BLaER1 treated with 17β-estradiol and CSF1 and Interleukin-3, amounts not matched to agents 10 nM and 100 nM (cell line): Measurements from ENCODE around the gene ARHGEF28.

Experiments
- H3K27ac ChIP-seq, 11 experiments: shearing (Covaris generic); formaldehyde crosslinking; 2 replicates each; pipeline ENCODE4 v1.8.1; 2022
- H3K27me3 ChIP-seq, 11 experiments: shearing (Covaris generic); formaldehyde crosslinking; 2 replicates each; pipeline ENCODE4 v1.8.1; 2022
- H3K36me3 ChIP-seq, 11 experiments: shearing (Covaris generic); formaldehyde crosslinking; 2 replicates each; pipeline ENCODE4 v1.8.1; 2022
- H3K4me1 ChIP-seq, 10 experiments: shearing (Covaris generic); formaldehyde crosslinking; 2 replicates each; pipeline ENCODE4 v1.8.1; 2022
- H3K4me2 ChIP-seq, 11 experiments: shearing (Covaris generic); formaldehyde crosslinking; 2 replicates each; pipeline ENCODE4 v1.8.1; 2022
- H3K4me3 ChIP-seq, 10 experiments: shearing (Covaris generic); formaldehyde crosslinking; 2 replicates each; pipeline ENCODE4 v1.8.1; 2022
- H3K9ac ChIP-seq, 11 experiments: shearing (Covaris generic); formaldehyde crosslinking; 2 replicates each; pipeline ENCODE4 v1.8.1; 2022
- H3K9me3 ChIP-seq, 11 experiments: shearing (Covaris generic); formaldehyde crosslinking; replicated peaks in 1 of 11; 2 replicates each; pipeline ENCODE4 v1.8.1; 2022
- H4K20me1 ChIP-seq, 11 experiments: shearing (Covaris generic); formaldehyde crosslinking; 2 replicates each; pipeline ENCODE4 v1.8.1; 2022
- Cebpa-rat ChIP-seq, 11 experiments: shearing (Covaris generic); IDR thresholded peaks; 2 replicates each; pipeline ENCODE4 v1.8.1; 2022

ARHGEF28 gene

GRCh38 chr5:73968246-73968645 lies 342.2 kb downstream of the ARHGEF28 start:
- H3K4me1 ChIP-seq: no peaks in the 10 kb centered on the region
- H3K9ac ChIP-seq: no peak overlapping the region
- H3K4me2 ChIP-seq: no peak overlapping the region
- no peak overlapping the region for H3K4me3 ChIP-seq
- TF ChIP-seq Cebpa-rat (IDR thresholded peaks at IDR 0.05): no peak
- H3K9me3 ChIP-seq: peaks cover 10 to 19% (median 15%) of the 10 kb centered on the region in 11 experiments; a peak in 21 of 22 replicates
- no peak overlapping the region for H3K27ac ChIP-seq
- no peaks in the 10 kb centered on the region for H3K27me3 ChIP-seq
- no peaks in the 10 kb centered on the region for H4K20me1 ChIP-seq
- no peaks in the 10 kb centered on the region for H3K36me3 ChIP-seq

- no peaks in the 10 kb centered on the region for H3K4me1 ChIP-seq
- TF ChIP-seq Cebpa-rat (IDR thresholded peaks at IDR 0.05): no peak
Observed at GRCh38 chr5:73968729-73969128, 342.7 kb downstream of the ARHGEF28 start.

GRCh38 chr5:73969195-73970036 lies 343.4 kb downstream of the ARHGEF28 start:
- no peaks in the 10 kb centered on the region for H3K27me3 ChIP-seq
- TF ChIP-seq Cebpa-rat (IDR thresholded peaks at IDR 0.05): no peak
- no peak overlapping the region for H3K27ac ChIP-seq
- H3K9ac ChIP-seq: no peak overlapping the region
- H3K9me3 ChIP-seq: peaks cover 10 to 19% (median 15%) of the 10 kb centered on the region in 11 experiments; a peak in 21 of 22 replicates
- H3K4me3 ChIP-seq: no peak overlapping the region
- no peak overlapping the region for H3K4me2 ChIP-seq
- H3K36me3 ChIP-seq: no peaks in the 10 kb centered on the region
- no peaks in the 10 kb centered on the region for H4K20me1 ChIP-seq
- H3K4me1 ChIP-seq: no peaks in the 10 kb centered on the region

More at GRCh38 chr5:73968729-73969128, 342.7 kb downstream of the ARHGEF28 start:
- H3K4me3 ChIP-seq: no peak overlapping the region
- no peaks in the 10 kb centered on the region for H3K27me3 ChIP-seq
- H4K20me1 ChIP-seq: no peaks in the 10 kb centered on the region
- peaks cover 10 to 19% (median 15%) of the 10 kb centered on the region in 11 experiments; a peak in 21 of 22 replicates for H3K9me3 ChIP-seq
- no peaks in the 10 kb centered on the region for H3K36me3 ChIP-seq
- H3K4me2 ChIP-seq: no peak overlapping the region
- H3K9ac ChIP-seq: no peak overlapping the region
- H3K27ac ChIP-seq: no peak overlapping the region

- Histone ChIP-seq H3K9ac (no peak overlapping the region), H3K27ac (no peak overlapping the region), H3K9me3 (peaks cover 10 to 19% (median 15%) of the 10 kb centered on the region in 11 experiments; a peak in 21 of 22 replicates), H4K20me1 (no peaks in the 10 kb centered on the region), H3K36me3 (no peaks in the 10 kb centered on the region), H3K4me3 (no peak overlapping the region), H3K4me2 (no peak overlapping the region), H3K27me3 (no peaks in the 10 kb centered on the region), H3K4me1 (no peaks in the 10 kb centered on the region)
- no peak for TF ChIP-seq Cebpa-rat (IDR thresholded peaks at IDR 0.05)
Observed at GRCh38 chr5:73971326-73971725, 345.3 kb downstream of the ARHGEF28 start.

DNA sequence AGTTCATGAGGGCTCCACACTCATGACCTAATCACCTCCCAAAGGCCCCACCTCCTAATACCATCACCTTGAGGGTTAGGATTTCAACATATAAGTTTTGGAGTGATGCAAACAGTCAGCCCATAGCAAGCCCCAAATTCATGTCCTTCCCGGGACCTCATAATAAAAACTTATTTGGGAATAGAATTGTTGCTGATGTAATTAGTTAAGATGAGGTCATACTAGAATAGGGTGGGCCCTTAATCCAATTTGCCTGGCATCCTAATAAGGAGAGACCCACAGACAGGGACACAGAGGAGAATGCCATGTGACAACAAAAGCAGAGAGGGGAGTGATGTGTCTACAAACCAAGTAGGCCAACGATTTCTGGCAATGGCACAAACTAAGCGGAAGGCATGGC lies 347.1 kb downstream of the ARHGEF28 start:
- Histone ChIP-seq H3K9me3 (peaks cover 0 to 2% (median 0%) of the 10 kb centered on the region in 11 experiments; a peak in 1 of 22 replicates), H3K27me3 (no peaks in the 10 kb centered on the region), H3K27ac (no peak overlapping the region), H3K36me3 (no peaks in the 10 kb centered on the region), H4K20me1 (no peaks in the 10 kb centered on the region), H3K4me1 (no peaks in the 10 kb centered on the region), H3K4me2 (no peak overlapping the region), H3K4me3 (no peak overlapping the region), H3K9ac (no peak overlapping the region)
- no peak for TF ChIP-seq Cebpa-rat (IDR thresholded peaks at IDR 0.05)

DNA sequence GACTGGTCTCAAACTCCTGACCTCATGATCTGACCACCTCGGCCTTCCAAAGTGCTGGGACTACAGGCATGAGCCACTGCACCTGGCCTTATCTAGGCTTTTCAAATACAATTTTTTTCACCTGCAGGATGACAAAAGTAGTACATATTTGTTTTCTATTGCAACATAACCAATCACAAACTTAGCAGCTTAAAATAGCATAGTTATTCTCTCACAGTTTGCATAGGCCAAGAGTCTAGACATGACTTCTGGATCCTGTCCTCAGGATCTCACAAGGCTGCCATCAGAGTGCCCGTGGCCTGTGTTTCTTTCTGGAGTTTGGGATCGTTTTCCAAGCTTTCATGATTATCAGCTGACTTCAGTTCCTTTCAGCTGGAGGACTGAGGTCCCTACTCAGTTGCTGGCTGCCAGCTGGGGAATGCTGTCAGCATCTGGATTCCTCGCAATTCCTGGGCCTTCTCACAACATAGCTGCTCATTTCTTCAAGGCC lies 348.9 kb downstream of the ARHGEF28 start:
- Histone ChIP-seq H3K27me3 (no peaks in the 10 kb centered on the region), H3K9me3 (no peaks in the 10 kb centered on the region), H3K4me2 (no peak overlapping the region), H3K27ac (no peak overlapping the region), H4K20me1 (no peaks in the 10 kb centered on the region), H3K4me3 (no peak overlapping the region), H3K9ac (no peak overlapping the region), H3K36me3 (no peaks in the 10 kb centered on the region), H3K4me1 (no peaks in the 10 kb centered on the region)
- TF ChIP-seq Cebpa-rat (IDR thresholded peaks at IDR 0.05): 0 out of 22 replicates have a peak, but pooled peaks of 1 of the 11 experiments have one; percentile 15

- Histone ChIP-seq H3K27me3 (no peaks in the 10 kb centered on the region), H3K4me3 (no peak overlapping the region), H4K20me1 (no peaks in the 10 kb centered on the region), H3K9me3 (no peaks in the 10 kb centered on the region), H3K4me1 (no peaks in the 10 kb centered on the region), H3K36me3 (no peaks in the 10 kb centered on the region), H3K4me2 (no peak overlapping the region), H3K9ac (no peak overlapping the region), H3K27ac (no peak overlapping the region)
- no peak for TF ChIP-seq Cebpa-rat (IDR thresholded peaks at IDR 0.05)
Observed at GRCh38 chr5:73975845-73976244, 349.8 kb downstream of the ARHGEF28 start.

- Histone ChIP-seq H3K4me1 (no peaks in the 10 kb centered on the region), H3K4me3 (no peak overlapping the region), H4K20me1 (no peaks in the 10 kb centered on the region), H3K9me3 (no peaks in the 10 kb centered on the region), H3K36me3 (no peaks in the 10 kb centered on the region), H3K4me2 (no peak overlapping the region), H3K9ac (no peak overlapping the region), H3K27me3 (no peaks in the 10 kb centered on the region), H3K27ac (no peak overlapping the region)
- TF ChIP-seq Cebpa-rat (IDR thresholded peaks at IDR 0.05): no peak
Observed at GRCh38 chr5:73977146-73977545, 351.1 kb downstream of the ARHGEF28 start.

- Histone ChIP-seq H3K36me3 (no peaks in the 10 kb centered on the region), H3K4me2 (no peak overlapping the region), H3K27ac (no peak overlapping the region), H3K4me1 (no peaks in the 10 kb centered on the region), H3K4me3 (no peak overlapping the region), H3K9me3 (no peaks in the 10 kb centered on the region), H4K20me1 (no peaks in the 10 kb centered on the region), H3K27me3 (no peaks in the 10 kb centered on the region), H3K9ac (no peak overlapping the region)
- no peak for TF ChIP-seq Cebpa-rat (IDR thresholded peaks at IDR 0.05)
Observed at GRCh38 chr5:73979321-73979720, 353.3 kb downstream of the ARHGEF28 start.

DNA sequence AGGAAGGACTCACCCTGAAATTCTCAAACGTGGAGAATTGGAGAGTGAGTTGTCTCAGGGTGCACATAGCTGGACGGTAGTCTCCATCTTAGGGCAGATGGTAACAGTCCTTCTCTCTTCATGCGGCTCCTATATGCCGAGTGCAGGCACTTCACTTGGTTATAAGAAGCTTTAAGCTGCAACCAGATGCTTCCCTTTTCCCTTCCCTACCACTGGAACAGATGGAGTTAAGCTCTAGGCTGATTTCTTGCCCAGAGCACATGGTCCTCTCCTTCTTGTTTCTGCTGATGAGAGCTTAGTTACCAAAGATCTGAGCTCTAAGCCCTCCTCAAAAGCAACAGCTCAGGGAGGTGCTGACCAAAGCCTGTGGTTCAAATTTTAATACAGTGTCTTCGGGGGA lies 355.7 kb downstream of the ARHGEF28 start:
- no peak for TF ChIP-seq Cebpa-rat (IDR thresholded peaks at IDR 0.05)
- no peak overlapping the region for H3K27ac ChIP-seq
- no peak overlapping the region for H3K9ac ChIP-seq
- no peaks in the 10 kb centered on the region for H3K36me3 ChIP-seq
- H3K9me3 ChIP-seq: no peaks in the 10 kb centered on the region
- no peaks in the 10 kb centered on the region for H3K4me1 ChIP-seq
- H3K4me3 ChIP-seq: no peak overlapping the region
- H3K4me2 ChIP-seq: no peak overlapping the region
- H4K20me1 ChIP-seq: no peaks in the 10 kb centered on the region
- no peaks in the 10 kb centered on the region for H3K27me3 ChIP-seq
